ENCODE measurements around the gene WBP2NL.

The WBP2NL gene

GRCh38 chr22:42072606-42073330 lies 74.2 kb downstream of the WBP2NL start:
- DNase-seq (ENCODE audit: insufficient read length, low spot score) = no peak
- TF ChIP-seq CTCF (IDR thresholded peaks at IDR 0.05; ENCODE audit: insufficient read depth, missing control alignments) = no peak
- FAIRE-seq = no peak

GRCh38 chr22:42073621-42074041 lies 75.0 kb downstream of the WBP2NL start:
- TF ChIP-seq CTCF (IDR thresholded peaks at IDR 0.05; ENCODE audit: insufficient read depth, missing control alignments) = no peak
- DNase-seq (ENCODE audit: insufficient read length, low spot score) (no peak), FAIRE-seq (no peak)

GRCh38 chr22:42074132-42074811 lies 75.7 kb downstream of the WBP2NL start, which contains the start of gene PHETA2:
Gene PHETA2 (plus strand): TSS chr22:42074248. CDS start chr22:42077294, 3,046 bp downstream.
- no peak for TF ChIP-seq CTCF (IDR thresholded peaks at IDR 0.05; ENCODE audit: insufficient read depth, missing control alignments)
- DNase-seq (ENCODE audit: insufficient read length, low spot score) (no peak), FAIRE-seq (no peak)

GRCh38 chr22:42074846-42075676 lies 76.5 kb downstream of the WBP2NL start:
- DNase-seq (ENCODE audit: insufficient read length, low spot score) (no peak), FAIRE-seq (no peak)
- TF ChIP-seq CTCF (IDR thresholded peaks at IDR 0.05; ENCODE audit: insufficient read depth, missing control alignments) = no peak

GRCh38 chr22:42076764-42077485 lies 78.3 kb downstream of the WBP2NL start:
- DNase-seq (ENCODE audit: insufficient read length, low spot score) (no peak), FAIRE-seq (no peak)
- TF ChIP-seq CTCF (IDR thresholded peaks at IDR 0.05; ENCODE audit: insufficient read depth, missing control alignments) = no peak

- no peak for FAIRE-seq
- no peak for TF ChIP-seq CTCF (IDR thresholded peaks at IDR 0.05; ENCODE audit: insufficient read depth, missing control alignments)
- DNase-seq (ENCODE audit: insufficient read length, low spot score) = no peak
These were observed 79.0 kb downstream of the WBP2NL start for GRCh38 chr22:42077486-42078125.

Measured in D721Med (cell line).